GM19099 (cell line): ENCODE data around the gene CUBN.

Experiments
- POLR2A ChIP-seq: IDR thresholded peaks from 3 replicates; pipeline ENCODE4 v1.6.1; 2011; ENCODE audit warnings: low read depth; ENCODE audit not compliant: insufficient read length; ENCODE audit errors: extremely low read depth

Gene CUBN

GRCh38 chr10:17098012-17098411 lies 31.6 kb downstream of the CUBN start:
- TF ChIP-seq POLR2A = no peak

GRCh38 chr10:17094844-17095243 lies 34.8 kb downstream of the CUBN start:
- no peak for TF ChIP-seq POLR2A

GRCh38 chr10:17092986-17093803 lies 36.4 kb downstream of the CUBN start:
- TF ChIP-seq POLR2A = no peak

GRCh38 chr10:17092216-17092944 lies 37.2 kb downstream of the CUBN start:
- TF ChIP-seq POLR2A = no peak

GRCh38 chr10:17088118-17088806 lies 41.3 kb downstream of the CUBN start:
- no peak for TF ChIP-seq POLR2A

GRCh38 chr10:17086865-17087367 lies 42.7 kb downstream of the CUBN start:
- TF ChIP-seq POLR2A = no peak

- TF ChIP-seq POLR2A = no peak
These were observed 44.4 kb downstream of the CUBN start for GRCh38 chr10:17085011-17085725.

- no peak for TF ChIP-seq POLR2A
These were observed 45.4 kb downstream of the CUBN start for GRCh38 chr10:17084258-17084657.

- TF ChIP-seq POLR2A = no peak
These were observed 48.2 kb downstream of the CUBN start for GRCh38 chr10:17081431-17081830.

- no peak for TF ChIP-seq POLR2A
These were observed 51.7 kb downstream of the CUBN start for GRCh38 chr10:17077890-17078289.

GRCh38 chr10:17077346-17077781 lies 52.2 kb downstream of the CUBN start:
- no peak for TF ChIP-seq POLR2A

- TF ChIP-seq POLR2A = no peak
These were observed 52.8 kb downstream of the CUBN start for GRCh38 chr10:17076626-17077345.

- no peak for TF ChIP-seq POLR2A
These were observed 53.9 kb downstream of the CUBN start for GRCh38 chr10:17075533-17076359.

- TF ChIP-seq POLR2A = no peak
These were observed 55.1 kb downstream of the CUBN start for GRCh38 chr10:17074541-17074847.
